ENCODE measurements around the gene SLC28A1.
"Not testable (repeated sequence)": the region's sequence is repeated elsewhere in the genome, so short reads cannot be mapped to it uniquely, and the experiment has no call there.

Gene SLC28A1

DNA sequence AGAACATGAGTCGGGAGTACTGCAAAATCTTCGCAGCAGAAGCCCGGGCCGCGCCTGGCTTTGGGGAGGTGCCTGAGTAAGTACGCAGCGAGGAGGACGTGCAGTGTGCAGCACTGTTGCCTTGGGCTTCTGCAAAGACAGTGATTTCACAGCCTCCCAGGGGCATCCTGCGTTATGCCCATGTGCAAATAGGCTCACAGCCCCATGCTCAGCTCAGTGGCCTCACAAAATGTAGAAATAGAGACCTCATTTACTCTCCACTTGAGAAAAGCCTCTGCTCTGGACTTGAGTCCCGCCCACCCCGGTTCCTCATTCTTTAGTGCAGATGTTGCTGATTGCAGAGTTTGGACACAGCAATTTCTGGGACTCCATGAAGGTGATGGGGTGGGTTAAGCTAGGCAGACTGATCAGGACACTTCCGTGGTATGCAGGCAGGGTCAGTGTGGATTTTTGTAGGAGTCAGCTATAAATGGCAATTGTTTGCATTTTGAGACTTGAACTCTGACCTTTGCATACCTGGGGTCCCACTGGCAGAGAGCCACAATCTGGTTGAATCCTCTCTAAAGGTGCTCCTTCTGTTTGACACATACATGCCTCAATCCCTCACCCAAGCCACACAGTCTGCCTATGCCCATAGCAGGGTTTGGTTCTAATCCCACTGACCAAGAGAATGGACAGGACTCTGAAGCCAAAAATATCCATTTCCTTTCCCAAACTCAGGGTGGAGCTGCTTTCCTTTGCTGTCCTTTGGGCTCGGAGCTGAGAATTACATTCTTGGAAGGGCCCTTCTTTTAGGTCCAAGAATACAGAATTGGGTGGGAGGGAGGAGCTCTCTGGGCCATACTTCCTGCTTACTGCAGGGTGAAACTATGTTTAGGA, 20.7 kb upstream of the SLC28A1 start:
- DNase-seq, result no peak

- DNase-seq, result no peak
These were observed 20.0 kb upstream of the SLC28A1 start for GRCh38 chr15:84864444-84864795.

DNA sequence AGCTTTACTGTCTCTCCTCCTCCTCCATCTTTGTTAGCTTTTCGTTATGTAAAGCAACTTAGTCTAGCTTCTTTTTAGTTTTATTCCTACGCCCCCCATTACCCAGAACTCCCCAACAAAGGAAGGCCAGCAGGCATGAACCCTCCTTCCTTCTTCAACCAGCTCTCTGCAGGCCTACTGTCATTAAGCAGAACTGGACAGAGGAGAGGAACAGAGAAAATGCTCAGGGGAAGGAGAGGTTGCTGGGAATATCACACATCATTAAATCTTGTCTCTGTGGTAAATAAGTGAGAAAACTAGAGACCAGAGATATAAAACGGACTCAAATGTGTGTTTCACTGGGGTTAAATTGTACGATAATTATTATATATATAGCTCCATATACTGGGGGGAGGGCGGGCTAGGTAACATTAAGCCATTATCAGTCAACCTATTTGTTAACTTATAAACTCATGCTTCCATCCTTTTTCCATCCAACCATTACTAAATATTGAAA, 19.3 kb upstream of the SLC28A1 start:
- no peak for DNase-seq

DNA sequence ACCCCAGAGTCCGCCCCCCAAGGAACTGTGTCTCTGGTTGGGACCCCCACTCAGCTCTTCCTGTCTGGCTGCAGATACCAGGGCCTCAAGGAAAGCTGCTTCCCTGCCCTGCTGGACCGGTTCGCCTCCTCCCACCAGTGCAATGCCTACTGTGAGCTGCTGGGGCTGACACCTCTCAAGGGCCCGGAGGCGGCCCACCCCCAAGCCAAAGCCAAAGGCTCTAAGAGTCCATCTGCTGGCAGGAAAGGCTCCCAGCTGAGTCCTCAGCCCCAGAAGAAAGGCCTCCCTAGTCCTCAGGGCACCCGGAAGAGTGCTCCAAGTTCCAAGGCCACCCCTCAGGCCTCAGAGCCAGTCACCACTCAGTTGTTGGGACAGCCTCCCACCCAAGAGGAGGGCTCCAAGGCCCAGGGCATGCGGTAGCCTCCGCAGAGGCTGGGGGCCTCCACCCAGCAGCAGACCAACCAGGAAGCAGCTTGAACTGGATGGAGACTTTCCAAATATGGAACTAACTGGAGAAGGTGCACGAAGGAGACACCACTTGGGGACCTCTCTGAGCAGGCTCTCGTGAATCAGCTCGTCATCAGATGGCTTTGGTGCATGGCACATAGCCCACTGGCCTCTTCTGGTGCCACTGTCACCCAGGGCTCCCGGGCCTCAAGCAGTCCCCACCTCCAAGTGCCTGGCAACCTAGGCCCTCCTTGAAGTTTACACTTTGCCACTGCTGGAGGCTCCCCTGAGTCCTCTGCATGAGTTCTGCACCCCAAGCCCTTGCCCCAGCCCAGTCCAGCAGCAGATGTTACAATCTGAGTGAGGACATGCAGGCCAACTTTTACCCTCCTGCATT, 16.2 kb upstream of the SLC28A1 start:
- DNase-seq, result no peak

DNA sequence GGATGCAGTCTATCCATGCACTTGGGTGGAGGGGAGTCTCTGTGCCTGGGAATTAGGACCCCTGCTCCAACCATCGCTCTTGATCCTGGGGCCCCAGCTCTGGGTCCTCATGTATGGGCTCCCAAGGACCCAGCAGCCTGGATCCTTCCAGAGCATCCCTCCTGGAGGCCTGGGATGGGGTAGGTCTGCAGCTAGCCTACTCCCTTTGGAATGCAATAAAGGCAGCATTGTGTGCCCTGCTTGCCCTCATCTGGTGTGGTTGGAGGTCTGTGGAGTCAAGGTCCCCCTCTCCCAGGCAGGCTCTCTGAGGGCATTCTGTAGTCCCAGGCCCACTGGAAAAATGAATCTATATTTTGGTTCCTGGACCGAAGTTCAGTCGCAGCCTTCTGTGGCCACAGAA, 15.0 kb upstream of the SLC28A1 start:
- no peak for DNase-seq

DNA sequence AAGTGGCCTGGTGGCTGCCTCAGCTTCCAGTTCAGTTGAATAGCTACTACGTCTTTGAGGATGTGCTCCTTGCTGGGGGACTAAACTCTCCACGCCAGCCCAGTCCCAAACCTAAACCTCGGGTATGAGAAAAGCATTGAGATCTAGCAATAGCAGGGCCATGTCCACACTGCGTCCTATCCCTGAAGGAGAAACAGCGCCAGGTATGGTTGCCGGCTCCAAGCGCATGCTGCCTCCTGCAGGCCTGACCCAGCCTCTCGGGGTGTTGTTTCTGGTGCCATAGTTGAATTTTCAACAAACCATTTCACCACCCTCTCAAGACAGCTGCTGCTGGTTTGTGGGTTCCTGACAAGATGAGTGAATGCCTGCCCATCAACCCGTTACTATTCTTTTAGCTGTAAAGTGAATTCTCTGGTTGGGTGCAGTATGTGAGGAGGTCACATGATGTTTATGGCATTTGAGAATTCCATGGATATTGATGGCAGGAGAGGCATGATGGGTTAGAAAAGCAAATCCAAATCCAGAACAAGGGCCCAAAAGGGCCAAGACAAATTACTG, 13.0 kb upstream of the SLC28A1 start:
- no peak for DNase-seq

DNA sequence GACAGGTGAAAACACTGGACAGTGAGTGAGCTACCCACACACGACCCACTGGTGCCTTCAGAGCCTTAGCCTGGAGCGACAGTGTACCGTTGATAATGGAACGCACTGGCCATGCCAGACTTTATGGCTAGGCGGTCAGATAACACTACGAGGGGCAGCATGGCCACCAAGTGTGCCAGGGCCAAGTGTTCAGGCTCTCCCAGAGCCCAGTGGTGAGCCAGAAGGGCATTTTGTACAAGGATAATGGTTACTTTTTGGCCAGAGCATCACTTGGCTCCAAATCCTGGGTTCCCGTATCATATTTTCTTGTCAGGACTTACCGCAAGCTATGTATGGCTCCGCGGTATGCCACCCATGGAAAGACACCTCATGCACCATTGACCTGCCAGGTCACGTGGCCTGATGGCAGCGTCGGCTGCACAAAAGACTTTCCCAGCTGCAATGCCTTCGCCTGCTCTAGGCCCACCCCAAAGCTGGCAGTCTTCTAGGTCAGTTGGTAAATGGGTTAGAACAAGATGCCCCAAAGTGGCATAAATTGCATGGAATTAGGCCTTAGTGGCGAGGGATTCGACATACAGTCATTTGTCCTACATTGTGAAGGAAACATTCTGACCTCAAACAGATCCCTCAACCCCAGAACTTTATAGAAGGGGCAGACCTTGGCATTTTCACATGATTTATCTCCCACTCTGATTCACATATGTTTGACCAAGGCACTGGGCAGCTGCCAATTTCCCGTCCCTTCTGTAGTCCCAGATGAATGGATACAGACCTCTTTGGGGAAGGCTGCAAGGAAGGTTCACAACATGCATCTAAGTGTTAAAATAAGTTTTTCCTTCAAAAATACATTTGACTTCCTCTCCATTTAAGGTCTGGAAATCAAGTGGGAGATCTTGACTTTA, 12.2 kb upstream of the SLC28A1 start:
- no peak for DNase-seq

- no peak for DNase-seq
These were observed 10.5 kb upstream of the SLC28A1 start for GRCh38 chr15:84873997-84874396.

DNA sequence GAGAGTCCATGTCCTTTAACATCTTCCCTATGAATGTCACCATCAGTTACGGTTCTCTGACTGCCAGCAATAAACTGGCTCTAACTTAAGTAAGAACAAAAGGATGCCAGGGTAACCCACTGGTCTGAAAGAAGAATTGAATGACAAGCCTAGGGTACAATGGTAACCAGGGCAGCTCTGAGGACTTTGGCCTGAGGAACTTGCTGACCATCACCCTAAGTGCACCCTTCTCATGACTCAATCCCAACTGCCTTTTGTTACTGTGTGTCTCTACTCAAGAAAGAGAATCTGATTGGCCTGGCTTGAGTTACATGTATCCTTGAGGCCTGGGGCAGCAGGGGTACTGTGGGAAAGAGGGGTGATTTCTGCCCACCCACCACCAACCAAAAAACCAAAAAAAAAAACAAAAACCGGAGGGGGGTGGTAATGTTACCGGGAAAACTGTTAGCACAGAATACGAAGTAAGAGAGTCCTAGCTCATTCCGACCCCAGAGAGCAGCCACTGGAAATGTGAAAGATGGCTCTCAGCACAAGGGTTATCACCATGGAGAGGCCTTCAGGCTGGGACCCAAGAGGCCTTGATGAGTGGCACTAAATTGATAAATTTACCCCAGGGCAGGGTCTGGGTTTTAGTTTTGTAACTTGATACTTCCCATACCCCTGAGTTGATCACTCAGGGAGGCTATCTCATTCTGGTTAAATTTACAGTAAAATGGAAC, 9.3 kb upstream of the SLC28A1 start:
- no peak for DNase-seq

- DNase-seq, result no peak
These were observed 8.2 kb upstream of the SLC28A1 start for GRCh38 chr15:84876269-84876668.

DNA sequence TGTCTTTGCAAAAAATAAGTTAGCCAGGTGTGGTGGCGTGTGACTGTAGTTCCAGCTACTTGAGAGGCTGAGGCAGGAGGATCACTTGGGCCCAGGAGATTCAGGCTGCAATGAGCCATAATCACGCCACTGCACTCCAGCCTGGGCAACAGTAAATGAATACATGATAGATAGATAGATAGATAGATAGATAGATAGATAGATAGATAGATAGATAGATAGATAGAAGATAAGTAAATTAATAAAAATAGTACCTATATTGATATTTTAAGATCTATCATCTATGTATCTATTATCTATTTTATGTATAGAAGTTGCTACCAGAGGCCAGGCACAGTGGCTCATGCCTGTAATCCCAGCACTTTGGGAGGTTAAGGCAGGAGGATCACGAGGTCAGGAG, 6.8 kb upstream of the SLC28A1 start:
- not testable (repeated sequence) for DNase-seq

DNA sequence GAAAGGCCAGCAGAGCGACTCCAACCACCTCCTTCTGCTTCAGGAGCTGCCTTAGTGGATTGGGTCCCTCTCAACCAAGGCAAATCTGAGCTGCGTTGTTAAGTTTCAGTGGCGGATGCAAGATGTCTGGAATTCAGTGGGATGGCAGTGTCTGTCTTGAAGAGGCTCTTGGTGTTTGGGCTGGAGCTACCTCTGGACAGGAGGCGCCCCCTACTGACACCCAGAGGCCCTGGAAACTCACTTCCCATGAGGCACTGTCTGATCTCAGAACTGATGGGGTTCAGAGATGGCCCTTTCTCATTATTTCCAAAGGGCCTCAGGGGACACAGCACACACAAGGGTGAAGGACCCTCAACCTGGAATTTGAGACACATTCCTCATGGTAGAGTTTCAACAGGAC, 6.0 kb upstream of the SLC28A1 start:
- DNase-seq, result peak; percentile 48 to 50

- DNase-seq, result no peak
These were observed 5.2 kb upstream of the SLC28A1 start for GRCh38 chr15:84879088-84879780.

- no peak for DNase-seq
These were observed 4.5 kb upstream of the SLC28A1 start for GRCh38 chr15:84880007-84880406.

DNA sequence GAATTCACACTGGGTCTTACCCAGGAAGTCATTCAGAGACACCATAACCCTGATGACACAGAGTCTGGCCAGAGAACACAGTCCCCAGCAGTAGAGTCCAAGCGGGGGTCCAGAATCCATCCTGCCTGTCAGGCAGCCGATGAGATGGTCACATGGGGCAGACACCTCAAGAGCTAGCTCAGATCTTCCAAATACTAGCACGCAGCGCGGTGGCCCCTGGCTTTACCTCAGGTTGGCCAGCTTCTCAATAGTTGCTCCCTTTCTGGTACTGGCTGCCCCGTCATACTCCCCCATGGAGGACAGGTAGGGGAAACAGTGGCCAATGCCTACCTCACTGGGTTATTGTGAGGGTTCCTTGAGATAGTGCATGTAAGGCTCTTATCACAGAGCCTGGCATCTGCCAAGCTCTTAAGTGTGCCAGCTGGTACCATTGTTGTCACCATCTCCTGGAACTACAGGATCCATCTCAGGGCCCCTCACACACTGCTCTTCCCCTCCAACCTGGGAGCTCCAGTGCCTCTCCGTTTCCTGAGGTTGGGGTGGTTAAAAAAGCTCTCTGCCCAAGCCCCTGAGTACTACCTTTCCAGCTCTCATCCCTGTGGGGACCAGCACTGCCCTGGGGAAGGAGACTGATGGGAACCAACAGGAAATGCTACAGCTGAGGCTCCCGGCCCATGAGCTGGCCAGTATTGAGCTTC, 3.5 kb upstream of the SLC28A1 start:
- DNase-seq, result no peak

DNA sequence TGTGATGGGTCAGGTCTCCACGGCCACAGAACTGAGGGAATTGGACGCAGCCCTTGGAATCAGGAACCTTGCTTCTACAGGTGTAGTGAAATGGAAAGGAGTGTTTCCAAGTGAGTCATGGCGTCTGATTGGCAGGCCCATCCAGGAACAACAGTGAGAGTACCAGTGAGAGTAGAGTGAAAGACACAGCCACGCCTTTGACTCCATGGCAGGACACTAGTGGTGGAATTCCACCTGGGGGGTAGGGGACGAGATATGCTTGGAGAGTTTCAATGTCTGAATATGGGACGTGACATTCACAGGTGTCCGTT, 3.0 kb upstream of the SLC28A1 start:
- no peak for DNase-seq

- DNase-seq, result no peak
These were observed 996 bp upstream of the SLC28A1 start for GRCh38 chr15:84883466-84883865.

GRCh38 chr15:84885801-84886200, 1.3 kb downstream of the SLC28A1 start:
- DNase-seq, result no peak

GRCh38 chr15:84886211-84886983, 1.9 kb downstream of the SLC28A1 start:
- no peak for DNase-seq

- DNase-seq, result no peak
These were observed 2.5 kb downstream of the SLC28A1 start for GRCh38 chr15:84886984-84887299.

Measured in stimulated activated CD4-positive, alpha-beta T cell treated with anti-CD3 and anti-CD28 coated beads, Interleukin-4, amount 100 ng/mL, for 4 hours (primary cell).